Suprapubic skin (tissue), 4 donors: ENCODE data around the gene CTNNA3. TPM values are rescaled to one million over a fixed set of nuclear protein-coding genes. Genes with fewer than 3 reads are reported as not detected.

Source experiments
- DNase-seq, 2 donors: peaks; one replicate each; pipeline ENCODE4 v3.0.0-alpha.2; 2019; ENCODE audit warnings: low spot score in 2 of 2
- H3K27ac ChIP-seq: fragments of 200-600 bp; sonication (generic); one replicate; pipeline ENCODE4 v1.5.1; 2019
- H3K27me3 ChIP-seq: fragments of 200-600 bp; sonication (generic); one replicate; pipeline ENCODE4 v1.5.1; 2019
- H3K36me3 ChIP-seq: fragments of 200-600 bp; sonication (generic); one replicate; pipeline ENCODE4 v1.5.1; 2019
- H3K4me1 ChIP-seq: fragments of 200-600 bp; sonication (generic); one replicate; pipeline ENCODE4 v1.5.1; 2019
- H3K4me3 ChIP-seq: fragments of 200-600 bp; sonication (generic); one replicate; pipeline ENCODE4 v1.5.1; 2019; ENCODE audit warnings: mild to moderate bottlenecking
- H3K9me3 ChIP-seq: fragments of 200-600 bp; sonication (generic); one replicate; pipeline ENCODE4 v1.5.1; 2019
- EP300 ChIP-seq: sonication (generic); formaldehyde crosslinking; IDR thresholded peaks from one replicate; pipeline ENCODE4 v1.6.1; 2017; ENCODE audit warnings: antibody characterized with exemption
- POLR2A ChIP-seq, 2 donors: fragments of 450-650 bp; IDR thresholded peaks; one replicate each; pipeline ENCODE4 v1.6.1; 2017; ENCODE audit warnings: antibody characterized with exemption in 2 of 2, mild to moderate bottlenecking in 2 of 2, moderate library complexity in 2 of 2
- POLR2AphosphoS5 ChIP-seq, 3 donors: sonication (generic); formaldehyde crosslinking; IDR thresholded peaks; one replicate each; pipeline ENCODE4 v1.6.1; 2017; ENCODE audit warnings: antibody characterized with exemption in 3 of 3
- WGBS: methylation state at CpG from one replicate; pipeline ENCODE4 v1.1.5; 2018; 5-methylcytosine and 5-hydroxymethylcytosine counted together
- total RNA-seq, 4 donors: library from RNA; depleted of rRNA; stranded (reverse); fragments of >200 nt; gene quantifications; one replicate each; pipeline ENCODE4 v1.1.0, GENCODE V29; 2016
- TF ChIP-seq, protein P1 (sequence below), 2 donors: fragments of 200-600 bp in 1 of 2; fragments of 450-650 bp in 1 of 2; sonication (generic) in 1 of 2; IDR thresholded peaks; one replicate each; pipeline ENCODE4 v1.5.1; 2016 to 2019; ENCODE audit warnings: antibody characterized with exemption in 2 of 2, mild to moderate bottlenecking in 1 of 2, moderate library complexity in 1 of 2

The CTNNA3 gene
- total RNA-seq, 4 donors from 2014 or later, result 0.08 to 0.29 (median 0.21) TPM

DNA sequence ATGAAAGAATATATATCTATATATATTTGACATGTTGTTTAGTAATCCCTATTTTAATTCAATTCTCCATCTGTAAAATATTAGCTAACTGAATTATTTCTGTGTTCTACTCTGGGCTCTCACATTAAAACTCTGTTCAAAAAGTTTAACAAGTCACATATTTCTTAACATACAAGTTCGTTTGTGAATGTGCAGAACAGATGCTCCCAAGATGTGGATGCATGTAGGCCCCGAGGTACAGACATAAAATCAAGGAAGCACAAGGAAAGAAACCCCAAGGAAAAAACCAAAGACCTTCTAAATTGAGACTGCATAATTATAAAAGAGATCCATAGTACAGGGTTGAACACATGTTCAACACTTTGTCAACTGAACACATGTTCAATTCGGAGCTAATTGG is 595.0 kb downstream of the CTNNA3 start:
- 50% methylated on average over 3 of the region's 3 CpGs for WGBS
- Histone ChIP-seq H3K27ac (no peak overlapping the region), H3K27me3 (no peaks in the 10 kb centered on the region), H3K9me3 (no peaks in the 10 kb centered on the region), H3K4me3 (no peak overlapping the region), H3K4me1 (no peaks in the 10 kb centered on the region), H3K36me3 (no peaks in the 10 kb centered on the region)
- TF ChIP-seq, protein P1, sequence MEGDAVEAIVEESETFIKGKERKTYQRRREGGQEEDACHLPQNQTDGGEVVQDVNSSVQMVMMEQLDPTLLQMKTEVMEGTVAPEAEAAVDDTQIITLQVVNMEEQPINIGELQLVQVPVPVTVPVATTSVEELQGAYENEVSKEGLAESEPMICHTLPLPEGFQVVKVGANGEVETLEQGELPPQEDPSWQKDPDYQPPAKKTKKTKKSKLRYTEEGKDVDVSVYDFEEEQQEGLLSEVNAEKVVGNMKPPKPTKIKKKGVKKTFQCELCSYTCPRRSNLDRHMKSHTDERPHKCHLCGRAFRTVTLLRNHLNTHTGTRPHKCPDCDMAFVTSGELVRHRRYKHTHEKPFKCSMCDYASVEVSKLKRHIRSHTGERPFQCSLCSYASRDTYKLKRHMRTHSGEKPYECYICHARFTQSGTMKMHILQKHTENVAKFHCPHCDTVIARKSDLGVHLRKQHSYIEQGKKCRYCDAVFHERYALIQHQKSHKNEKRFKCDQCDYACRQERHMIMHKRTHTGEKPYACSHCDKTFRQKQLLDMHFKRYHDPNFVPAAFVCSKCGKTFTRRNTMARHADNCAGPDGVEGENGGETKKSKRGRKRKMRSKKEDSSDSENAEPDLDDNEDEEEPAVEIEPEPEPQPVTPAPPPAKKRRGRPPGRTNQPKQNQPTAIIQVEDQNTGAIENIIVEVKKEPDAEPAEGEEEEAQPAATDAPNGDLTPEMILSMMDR (IDR thresholded peaks at IDR 0.05), result no peak
- TF ChIP-seq POLR2A (IDR thresholded peaks at IDR 0.05) (no peak), EP300 (no peak), POLR2AphosphoS5 (IDR thresholded peaks at IDR 0.05) (no peak)
- DNase-seq, result no peak

DNA sequence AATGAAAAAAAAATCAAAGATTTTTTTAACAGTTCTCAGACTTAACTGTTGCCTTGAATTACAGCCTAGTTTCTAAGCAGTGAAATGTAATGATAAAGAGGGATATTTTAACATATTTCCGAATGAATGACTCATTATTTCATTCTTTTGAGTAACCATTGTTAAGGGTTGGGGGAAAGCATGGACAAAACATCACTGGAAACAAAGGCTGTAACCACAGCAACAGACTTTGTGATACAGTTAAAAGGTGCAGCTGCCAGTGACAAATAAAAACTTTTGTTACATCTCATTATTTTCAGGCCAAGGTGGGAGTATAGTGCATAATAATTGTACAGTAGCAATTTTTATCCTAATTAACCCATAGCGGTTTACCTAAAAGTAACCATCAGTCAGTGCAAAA is 597.5 kb downstream of the CTNNA3 start:
- no peak for DNase-seq
- no peaks in the 10 kb centered on the region for H3K9me3 ChIP-seq
- no peak overlapping the region for H3K4me3 ChIP-seq
- no peak overlapping the region for H3K27ac ChIP-seq
- H3K27me3 ChIP-seq, result no peaks in the 10 kb centered on the region
- no peaks in the 10 kb centered on the region for H3K4me1 ChIP-seq
- H3K36me3 ChIP-seq, result no peaks in the 10 kb centered on the region
- WGBS, result 63% methylated on average over 2 of the region's 2 CpGs
- TF ChIP-seq, protein P1 (IDR thresholded peaks at IDR 0.05), result no peak
- TF ChIP-seq EP300 (no peak), POLR2A (IDR thresholded peaks at IDR 0.05) (no peak)

DNA sequence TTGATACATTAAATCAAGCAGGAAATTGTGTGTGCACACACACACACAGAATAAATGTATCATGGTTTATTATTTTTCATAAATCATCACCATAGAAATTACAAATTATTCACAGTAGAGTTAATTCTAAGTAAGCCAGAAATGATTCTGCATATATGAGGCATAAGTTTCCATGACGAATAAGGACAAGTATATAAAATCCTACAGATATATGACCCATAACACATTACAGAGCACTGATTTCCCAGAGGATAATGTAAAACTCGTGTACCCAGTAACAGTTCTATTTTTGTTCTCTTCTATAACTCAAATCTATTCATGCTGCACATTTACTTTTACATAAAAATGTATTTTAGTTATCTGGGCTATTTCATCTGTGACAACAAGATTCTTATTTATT is 600.5 kb downstream of the CTNNA3 start:
- Histone ChIP-seq H3K9me3 (no peaks in the 10 kb centered on the region), H3K4me3 (no peak overlapping the region), H3K27me3 (no peaks in the 10 kb centered on the region), H3K27ac (no peak overlapping the region), H3K36me3 (no peaks in the 10 kb centered on the region), H3K4me1 (no peaks in the 10 kb centered on the region)
- no peak for DNase-seq
- TF ChIP-seq POLR2A (IDR thresholded peaks at IDR 0.05), result no peak
- TF ChIP-seq POLR2AphosphoS5 (IDR thresholded peaks at IDR 0.05), result no peak
- TF ChIP-seq, protein P1 (IDR thresholded peaks at IDR 0.05), result no peak
- TF ChIP-seq EP300, result no peak
- WGBS, result 49% methylated on average over 2 of the region's 2 CpGs

DNA sequence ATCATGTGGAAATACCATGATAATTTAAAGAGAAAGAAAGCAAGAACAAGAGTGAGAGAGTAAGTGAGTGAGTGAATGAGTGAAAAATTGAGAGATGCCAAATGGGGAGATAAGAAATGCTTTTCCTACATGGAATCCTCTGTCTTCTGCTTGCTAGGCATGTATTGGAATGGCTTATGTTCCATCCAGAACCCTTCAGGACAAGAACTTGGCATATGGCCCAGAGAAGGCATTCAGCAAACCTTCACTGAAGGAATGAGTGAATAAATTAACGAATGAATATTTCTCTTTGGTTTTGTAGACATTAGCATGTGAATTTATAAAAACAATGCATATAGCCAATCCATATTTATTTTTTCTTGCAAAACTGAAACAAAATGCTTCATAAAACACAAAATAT is 608.0 kb downstream of the CTNNA3 start:
- Histone ChIP-seq H3K27me3 (no peaks in the 10 kb centered on the region), H3K27ac (no peak overlapping the region), H3K4me3 (no peak overlapping the region), H3K4me1 (no peaks in the 10 kb centered on the region), H3K36me3 (no peaks in the 10 kb centered on the region), H3K9me3 (no peaks in the 10 kb centered on the region)
- no peak for TF ChIP-seq EP300
- TF ChIP-seq, protein P1 (IDR thresholded peaks at IDR 0.05), result no peak
- no peak for TF ChIP-seq POLR2A (IDR thresholded peaks at IDR 0.05)
- TF ChIP-seq POLR2AphosphoS5 (IDR thresholded peaks at IDR 0.05), result no peak
- no peak for DNase-seq
- WGBS, result 49% methylated on average over 1 of the region's 1 CpG

DNA sequence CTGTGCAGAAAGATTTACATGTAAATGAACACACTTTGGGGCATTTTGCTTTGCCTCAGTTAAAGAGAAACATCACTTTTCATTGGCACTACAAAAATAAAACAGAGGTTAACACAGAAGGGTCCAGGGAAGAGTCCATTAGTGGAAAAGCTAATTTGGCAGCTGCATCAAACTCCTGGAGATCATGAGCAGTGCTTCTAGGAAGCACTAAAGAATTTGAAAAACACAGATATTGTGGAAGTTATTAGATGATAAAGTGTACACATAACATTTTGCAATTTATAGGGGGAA is 608.9 kb downstream of the CTNNA3 start:
- Histone ChIP-seq H3K27me3 (no peaks in the 10 kb centered on the region), H3K36me3 (no peaks in the 10 kb centered on the region), H3K4me3 (no peak overlapping the region), H3K27ac (no peak overlapping the region), H3K4me1 (no peaks in the 10 kb centered on the region), H3K9me3 (no peaks in the 10 kb centered on the region)
- DNase-seq, result no peak
- no peak for TF ChIP-seq POLR2AphosphoS5 (IDR thresholded peaks at IDR 0.05)
- TF ChIP-seq POLR2A (IDR thresholded peaks at IDR 0.05), result no peak
- no peak for TF ChIP-seq EP300
- TF ChIP-seq, protein P1 (IDR thresholded peaks at IDR 0.05), result no peak
